ENCODE measurements around the gene KRT9. TPM values are rescaled to one million over a fixed set of nuclear protein-coding genes. Genes with fewer than 3 reads are reported as not detected.

KRT9 gene
- polyA plus RNA-seq, 3 donors: not detected

- Histone ChIP-seq H3K4me2 (replicated peaks; ENCODE audit: extremely low read depth, low read length, poor library complexity, severe bottlenecking) (no peak overlapping the region), H3K9ac (ENCODE audit: insufficient read depth, low read length, poor library complexity, severe bottlenecking) (no peak overlapping the region), H3K79me2 (ENCODE audit: insufficient read depth, low read length) (no peaks in the 10 kb centered on the region), H3K9me3 (replicated peaks in 1 of 2; ENCODE audit: control insufficient read depth in 1 of 2, insufficient read depth in 1 of 2, low read length in 2 of 2) (no peaks in the 10 kb centered on the region), H3K4me3 (replicated peaks in 1 of 3; ENCODE audit: low read depth in 2 of 3, low read length in 3 of 3) (no peak overlapping the region), H3K27ac (ENCODE audit: low read depth in 1 of 2, low read length in 2 of 2) (no peak overlapping the region), H3K4me1 (ENCODE audit: control insufficient read depth in 1 of 2, insufficient read depth in 2 of 2, low read length in 2 of 2) (peaks cover 3 to 6% of the 10 kb centered on the region in 2 donors), H4K20me1 (ENCODE audit: insufficient read depth, low read length) (no peaks in the 10 kb centered on the region), H3K27me3 (ENCODE audit: control insufficient read depth in 2 of 2, insufficient read depth in 2 of 2, low read length in 2 of 2) (no peaks in the 10 kb centered on the region), H2AFZ (ENCODE audit: insufficient read depth, low read depth, low read length, poor library complexity, severe bottlenecking) (no peak overlapping the region), H3K36me3 (replicated peaks in 1 of 2; ENCODE audit: control insufficient read depth in 1 of 2, insufficient read depth in 2 of 2, low read length in 2 of 2) (no peaks in the 10 kb centered on the region)
- H3K4me1 Mint-ChIP-seq: peaks cover 4% of the 10 kb centered on the region
- H3K9me3 Mint-ChIP-seq: no peaks in the 10 kb centered on the region
- 88% methylated on average over 1 of the region's 4 CpGs for WGBS (ENCODE audit: insufficient coverage)
- TF ChIP-seq CTCF (IDR thresholded peaks at IDR 0.05): no peak
- no peak overlapping the region for H3K27ac Mint-ChIP-seq
- no peaks in the 10 kb centered on the region for H3K36me3 Mint-ChIP-seq
- H3K4me3 Mint-ChIP-seq: no peak overlapping the region
- DNase-seq: no peak
- intact Hi-C loops (cut with micrococcal nuclease): no loop called here
- H3K27me3 Mint-ChIP-seq (ENCODE audit: low read depth in 3 of 3): peaks cover 2 to 15% (median 10%) of the 10 kb centered on the region in 3 donors
Observed at GRCh38 chr17:41581366-41582060, 9.7 kb upstream of the KRT9 start.

GRCh38 chr17:41580687-41581365, 9.0 kb upstream of the KRT9 start:
- Histone ChIP-seq H3K4me3 (replicated peaks in 1 of 3; ENCODE audit: low read depth in 2 of 3, low read length in 3 of 3) (no peak overlapping the region), H3K4me2 (replicated peaks; ENCODE audit: extremely low read depth, low read length, poor library complexity, severe bottlenecking) (no peak overlapping the region), H3K9me3 (replicated peaks in 1 of 2; ENCODE audit: control insufficient read depth in 1 of 2, insufficient read depth in 1 of 2, low read length in 2 of 2) (no peaks in the 10 kb centered on the region), H3K27ac (ENCODE audit: low read depth in 1 of 2, low read length in 2 of 2) (no peak overlapping the region), H4K20me1 (ENCODE audit: insufficient read depth, low read length) (no peaks in the 10 kb centered on the region), H3K79me2 (ENCODE audit: insufficient read depth, low read length) (no peaks in the 10 kb centered on the region), H3K27me3 (ENCODE audit: control insufficient read depth in 2 of 2, insufficient read depth in 2 of 2, low read length in 2 of 2) (no peaks in the 10 kb centered on the region), H3K9ac (ENCODE audit: insufficient read depth, low read length, poor library complexity, severe bottlenecking) (no peak overlapping the region), H3K4me1 (ENCODE audit: control insufficient read depth in 1 of 2, insufficient read depth in 2 of 2, low read length in 2 of 2) (peaks cover 3 to 6% of the 10 kb centered on the region in 2 donors), H2AFZ (ENCODE audit: insufficient read depth, low read depth, low read length, poor library complexity, severe bottlenecking) (no peak overlapping the region), H3K36me3 (replicated peaks in 1 of 2; ENCODE audit: control insufficient read depth in 1 of 2, insufficient read depth in 2 of 2, low read length in 2 of 2) (no peaks in the 10 kb centered on the region)
- DNase-seq: no peak
- peaks cover 0 to 1% (median 0%) of the 10 kb centered on the region in 7 donors for H3K9me3 Mint-ChIP-seq
- intact Hi-C loops (cut with micrococcal nuclease): no loop called here
- no peaks in the 10 kb centered on the region for H3K36me3 Mint-ChIP-seq
- TF ChIP-seq CTCF (IDR thresholded peaks at IDR 0.05): no peak
- H3K4me1 Mint-ChIP-seq: peaks cover 4% of the 10 kb centered on the region
- no peak overlapping the region for H3K27ac Mint-ChIP-seq
- peaks cover 5 to 13% (median 10%) of the 10 kb centered on the region in 3 donors for H3K27me3 Mint-ChIP-seq (ENCODE audit: low read depth in 3 of 3)
- no peak overlapping the region for H3K4me3 Mint-ChIP-seq
- WGBS (ENCODE audit: insufficient coverage): no CpG with 5 or more reads among the region's 1 CpG

Measured in CD14-positive monocyte (primary cell).